SW480 (cell line): ENCODE results near the gene KCTD17.

Experiments
- DNase-seq: peaks from one replicate; pipeline ENCODE4 v3.0.0-alpha.2; 2016; ENCODE audit warnings: low spot score

The KCTD17 gene

GRCh38 chr22:37079158-37079557 lies 27.6 kb downstream of the KCTD17 start:
- DNase-seq: no peak

- DNase-seq: no peak
These were observed 28.2 kb downstream of the KCTD17 start for GRCh38 chr22:37079668-37080171.

GRCh38 chr22:37080438-37080837 lies 28.9 kb downstream of the KCTD17 start:
- no peak for DNase-seq

GRCh38 chr22:37080838-37081237 lies 29.3 kb downstream of the KCTD17 start:
- no peak for DNase-seq

GRCh38 chr22:37082251-37082873 lies 30.8 kb downstream of the KCTD17 start:
- DNase-seq: no peak

GRCh38 chr22:37083914-37084313 lies 32.4 kb downstream of the KCTD17 start:
- DNase-seq: no peak

GRCh38 chr22:37084385-37084784 lies 32.8 kb downstream of the KCTD17 start:
- no peak for DNase-seq

GRCh38 chr22:37086184-37086583 lies 34.6 kb downstream of the KCTD17 start:
- no peak for DNase-seq

- DNase-seq: peak; percentile 76
These were observed 36.6 kb downstream of the KCTD17 start for GRCh38 chr22:37088108-37088605.

- DNase-seq: no peak
These were observed 37.3 kb downstream of the KCTD17 start for GRCh38 chr22:37088750-37089408.

GRCh38 chr22:37089434-37089833 lies 37.9 kb downstream of the KCTD17 start:
- no peak for DNase-seq

GRCh38 chr22:37090920-37091695 lies 39.6 kb downstream of the KCTD17 start:
- no peak for DNase-seq

- no peak for DNase-seq
These were observed 40.5 kb downstream of the KCTD17 start for GRCh38 chr22:37091994-37092393.

GRCh38 chr22:37092997-37093396 lies 41.5 kb downstream of the KCTD17 start:
- DNase-seq: no peak

- DNase-seq: no peak
These were observed 42.7 kb downstream of the KCTD17 start for GRCh38 chr22:37094239-37094638.

- no peak for DNase-seq
These were observed 43.6 kb downstream of the KCTD17 start for GRCh38 chr22:37095113-37095512.

- DNase-seq: no peak
These were observed 45.8 kb downstream of the KCTD17 start for GRCh38 chr22:37097346-37097745.

GRCh38 chr22:37098976-37099591 lies 47.5 kb downstream of the KCTD17 start:
- no peak for DNase-seq

GRCh38 chr22:37100589-37101127 lies 49.1 kb downstream of the KCTD17 start:
- peak; percentile 18 for DNase-seq

GRCh38 chr22:37101311-37102066 lies 49.9 kb downstream of the KCTD17 start:
- DNase-seq: no peak

GRCh38 chr22:37103151-37103550 lies 51.6 kb downstream of the KCTD17 start:
- DNase-seq: no peak
